NCI-H146 treated with DMSO at 0.1 percent for 48 hours (cell line): Measurements from ENCODE around the gene GNAT3.
A peak's percentile ranks its signal among the peaks of the same experiment; 100 is the strongest.

Experiments used
- DNase-seq: peaks from one replicate; lab custom pipeline; 2025; ENCODE audit not compliant: unreplicated experiment; lab: John Stamatoyannopoulos, UW

Gene GNAT3

GRCh38 chr7:80428161-80429054 is 83.5 kb downstream of the GNAT3 start:
- peak; percentile 84 for DNase-seq

DNA sequence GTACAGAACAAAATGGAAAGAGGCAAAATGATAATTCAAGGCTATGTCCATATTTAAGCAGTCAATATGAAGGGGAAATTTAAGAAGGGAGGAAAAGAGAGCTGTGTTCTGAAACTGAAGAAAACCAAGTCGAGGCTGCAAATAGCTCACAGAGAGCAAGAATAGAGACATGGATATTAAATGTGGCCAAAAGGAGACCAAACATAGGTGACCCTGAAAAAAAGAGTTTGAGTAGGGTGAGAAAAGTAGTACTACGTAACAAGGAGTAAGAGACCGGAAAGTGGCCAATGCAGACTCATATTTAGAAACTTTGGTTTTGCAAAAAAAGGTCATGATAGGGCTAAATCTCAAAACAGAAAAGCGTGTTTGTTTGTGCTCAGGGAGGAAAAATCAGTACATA is 84.6 kb downstream of the GNAT3 start:
- no peak for DNase-seq

GRCh38 chr7:80420876-80421275 is 91.0 kb downstream of the GNAT3 start:
- no peak for DNase-seq

GRCh38 chr7:80417211-80417793 is 94.6 kb downstream of the GNAT3 start:
- DNase-seq = no peak

GRCh38 chr7:80415522-80415921 is 96.3 kb downstream of the GNAT3 start:
- DNase-seq = no peak

- DNase-seq = no peak
Measured at GRCh38 chr7:80415114-80415513, 96.8 kb downstream of the GNAT3 start.

GRCh38 chr7:80414331-80414730 is 97.5 kb downstream of the GNAT3 start:
- no peak for DNase-seq

DNA sequence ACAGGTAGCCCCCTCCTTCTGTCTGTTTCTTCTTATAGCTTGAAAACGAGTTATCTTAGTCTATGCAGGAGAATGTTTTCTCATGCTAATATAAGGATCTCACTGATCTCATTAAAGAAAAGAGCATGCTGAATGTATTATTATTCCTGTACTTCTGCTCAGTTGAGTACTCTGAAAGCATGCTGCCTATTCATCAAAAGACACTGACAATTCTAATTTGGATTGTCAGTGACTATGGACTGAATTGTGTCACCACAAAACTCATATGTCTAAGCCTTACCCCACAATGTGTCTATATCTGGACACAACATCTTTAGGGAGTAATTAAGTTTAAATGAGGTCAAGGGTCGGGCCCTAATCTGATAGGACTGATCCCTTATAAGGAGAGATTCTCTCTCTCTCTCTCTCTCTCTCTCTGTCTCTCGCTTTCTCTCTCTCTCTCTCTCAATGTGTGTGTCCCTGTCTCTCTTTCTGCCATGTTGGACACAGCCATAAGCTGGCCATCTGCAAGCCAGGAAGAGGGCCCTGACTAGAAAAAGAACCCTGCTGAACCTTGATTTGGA is 98.4 kb downstream of the GNAT3 start:
- DNase-seq = no peak

GRCh38 chr7:80412842-80413241 is 99.0 kb downstream of the GNAT3 start:
- no peak for DNase-seq

DNA sequence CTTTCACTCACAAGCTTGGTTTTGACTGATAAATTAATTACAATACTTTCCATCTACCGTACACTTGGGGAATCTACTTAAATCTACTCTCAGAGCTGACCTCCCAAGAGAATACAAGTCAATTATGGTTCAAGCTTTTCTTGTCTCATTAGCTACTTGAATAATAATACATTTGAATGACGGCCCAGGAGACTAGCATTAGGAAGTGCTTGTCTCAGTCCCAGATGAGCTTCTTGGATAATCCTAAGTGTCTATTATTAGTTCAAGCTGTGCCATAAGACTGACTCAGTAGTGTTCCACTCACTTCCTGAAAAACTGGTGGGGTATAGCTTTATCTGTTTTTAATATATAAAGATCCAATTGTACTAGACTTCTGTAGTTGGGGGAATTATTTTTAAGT is 100.2 kb downstream of the GNAT3 start:
- DNase-seq = no peak

GRCh38 chr7:80410081-80410480 is 101.8 kb downstream of the GNAT3 start:
- DNase-seq = no peak
